Measurements from ENCODE around the gene RIMS4.

Gene RIMS4

GRCh38 chr20:44723798-44724362, 86.5 kb downstream of the RIMS4 start:
- H3K27ac ChIP-seq, result peak overlapping the region; percentile 17; the same call in 1 of the 2 replicates
- ChIA-PET POLR2A (ENCODE audit: low non-redundant PET) (no interaction called here), CTCF (interaction anchor here (0.7 to 1.1 kb wide), 3 partner anchors 9 to 41 kb away, joined by 3 to 4 read pairs (median 3); no protein-coding TSS in a partner anchor)
- DNase-seq (ENCODE audit: low spot score), result no peak
- no peak for TF ChIP-seq CTCF (conservative IDR thresholded peaks at IDR 0.05; ENCODE audit: low read depth)

GRCh38 chr20:44723391-44723790, 87.0 kb downstream of the RIMS4 start:
- ChIA-PET POLR2A (ENCODE audit: low non-redundant PET) (interaction anchor here (0.6 kb wide), 1 partner anchor 79 kb away, joined by 3 read pairs; no protein-coding TSS in a partner anchor), CTCF (no interaction called here)
- H3K27ac ChIP-seq, result peak overlapping the region; percentile 17; the same call in 1 of the 2 replicates
- no peak for DNase-seq (ENCODE audit: low spot score)
- no peak for TF ChIP-seq CTCF (conservative IDR thresholded peaks at IDR 0.05; ENCODE audit: low read depth)

GRCh38 chr20:44722990-44723389, 87.4 kb downstream of the RIMS4 start:
- no peak for TF ChIP-seq CTCF (conservative IDR thresholded peaks at IDR 0.05; ENCODE audit: low read depth)
- no peak for DNase-seq (ENCODE audit: low spot score)
- H3K27ac ChIP-seq, result peak overlapping the region; percentile 90
- POLR2A ChIA-PET (ENCODE audit: low non-redundant PET), result interaction anchor here (0.6 kb wide), 1 partner anchor 78 kb away, joined by 3 read pairs; no protein-coding TSS in a partner anchor
- CTCF ChIA-PET, result interaction anchor here (2.0 kb wide), 1 partner anchor 40 kb away, joined by 8 read pairs; no protein-coding TSS in a partner anchor

- H3K27ac ChIP-seq, result peak overlapping the region; percentile 90
- ChIA-PET CTCF (interaction anchor here (1.1 to 2.0 kb wide), 2 partner anchors 29 to 38 kb away, joined by 3 to 8 read pairs; no protein-coding TSS in a partner anchor), POLR2A (ENCODE audit: low non-redundant PET) (no interaction called here)
Measured at GRCh38 chr20:44721785-44722054, 88.6 kb downstream of the RIMS4 start.

GRCh38 chr20:44720997-44721784, 89.2 kb downstream of the RIMS4 start:
- no peak for TF ChIP-seq CTCF (conservative IDR thresholded peaks at IDR 0.05; ENCODE audit: low read depth)
- H3K27ac ChIP-seq, result peak overlapping the region; percentile 90
- DNase-seq (ENCODE audit: low spot score), result peak; percentile 67
- POLR2A ChIA-PET (ENCODE audit: low non-redundant PET), result interaction anchor here (0.7 kb wide), 1 partner anchor 38 kb away, joined by 12 read pairs; no protein-coding TSS in a partner anchor
- CTCF ChIA-PET, result interaction anchor here (0.7 to 2.0 kb wide), 4 partner anchors 9 to 129 kb away, joined by 3 to 8 read pairs (median 3); no protein-coding TSS in a partner anchor

More at GRCh38 chr20:44721785-44722054, 88.6 kb downstream of the RIMS4 start:
- no peak for DNase-seq (ENCODE audit: low spot score)
- TF ChIP-seq CTCF (conservative IDR thresholded peaks at IDR 0.05; ENCODE audit: low read depth), result no peak

GRCh38 chr20:44720621-44720996, 89.7 kb downstream of the RIMS4 start:
- peak; percentile 93 for DNase-seq (ENCODE audit: low spot score)
- ChIA-PET POLR2A (ENCODE audit: low non-redundant PET) (interaction anchor here (0.7 kb wide), 1 partner anchor 37 kb away, joined by 12 read pairs; no protein-coding TSS in a partner anchor), CTCF (interaction anchor here (0.7 to 0.9 kb wide), 2 partner anchors 10 to 130 kb away, joined by 3 read pairs; no protein-coding TSS in a partner anchor)
- TF ChIP-seq CTCF (conservative IDR thresholded peaks at IDR 0.05; ENCODE audit: low read depth), result no peak
- peak overlapping the region; percentile 90 for H3K27ac ChIP-seq

Data from RWPE1 (cell line).